ENCODE measurements around the gene FAM83C.

FAM83C gene

DNA sequence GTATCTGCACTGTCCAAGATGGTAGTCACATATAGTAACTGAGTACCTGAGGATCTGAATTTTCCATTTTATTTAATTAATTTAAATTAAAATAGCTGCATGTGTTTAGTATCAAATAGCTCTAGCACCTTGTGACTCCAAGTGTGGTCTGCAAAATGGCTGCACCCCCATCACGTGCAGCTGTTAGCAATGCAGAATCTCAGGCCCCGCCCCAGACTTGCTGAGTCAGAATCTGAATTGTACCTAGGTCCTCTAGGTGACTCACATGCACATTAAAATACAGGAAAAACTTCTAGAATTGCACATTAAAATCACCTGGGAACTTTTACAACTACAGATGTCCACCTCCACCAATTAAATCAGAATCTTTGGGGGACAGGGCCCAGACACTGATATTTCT lies 19.2 kb upstream of the FAM83C start:
- peak; percentile 18 for DNase-seq (ENCODE audit: low read depth)
- no peak overlapping the region for H3K4me3 ChIP-seq (ENCODE audit: low read depth, low read length)
- TF ChIP-seq, protein P1, sequence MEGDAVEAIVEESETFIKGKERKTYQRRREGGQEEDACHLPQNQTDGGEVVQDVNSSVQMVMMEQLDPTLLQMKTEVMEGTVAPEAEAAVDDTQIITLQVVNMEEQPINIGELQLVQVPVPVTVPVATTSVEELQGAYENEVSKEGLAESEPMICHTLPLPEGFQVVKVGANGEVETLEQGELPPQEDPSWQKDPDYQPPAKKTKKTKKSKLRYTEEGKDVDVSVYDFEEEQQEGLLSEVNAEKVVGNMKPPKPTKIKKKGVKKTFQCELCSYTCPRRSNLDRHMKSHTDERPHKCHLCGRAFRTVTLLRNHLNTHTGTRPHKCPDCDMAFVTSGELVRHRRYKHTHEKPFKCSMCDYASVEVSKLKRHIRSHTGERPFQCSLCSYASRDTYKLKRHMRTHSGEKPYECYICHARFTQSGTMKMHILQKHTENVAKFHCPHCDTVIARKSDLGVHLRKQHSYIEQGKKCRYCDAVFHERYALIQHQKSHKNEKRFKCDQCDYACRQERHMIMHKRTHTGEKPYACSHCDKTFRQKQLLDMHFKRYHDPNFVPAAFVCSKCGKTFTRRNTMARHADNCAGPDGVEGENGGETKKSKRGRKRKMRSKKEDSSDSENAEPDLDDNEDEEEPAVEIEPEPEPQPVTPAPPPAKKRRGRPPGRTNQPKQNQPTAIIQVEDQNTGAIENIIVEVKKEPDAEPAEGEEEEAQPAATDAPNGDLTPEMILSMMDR (IDR thresholded peaks at IDR 0.05; ENCODE audit: low read depth, low read length, missing control alignments) = no peak

DNA sequence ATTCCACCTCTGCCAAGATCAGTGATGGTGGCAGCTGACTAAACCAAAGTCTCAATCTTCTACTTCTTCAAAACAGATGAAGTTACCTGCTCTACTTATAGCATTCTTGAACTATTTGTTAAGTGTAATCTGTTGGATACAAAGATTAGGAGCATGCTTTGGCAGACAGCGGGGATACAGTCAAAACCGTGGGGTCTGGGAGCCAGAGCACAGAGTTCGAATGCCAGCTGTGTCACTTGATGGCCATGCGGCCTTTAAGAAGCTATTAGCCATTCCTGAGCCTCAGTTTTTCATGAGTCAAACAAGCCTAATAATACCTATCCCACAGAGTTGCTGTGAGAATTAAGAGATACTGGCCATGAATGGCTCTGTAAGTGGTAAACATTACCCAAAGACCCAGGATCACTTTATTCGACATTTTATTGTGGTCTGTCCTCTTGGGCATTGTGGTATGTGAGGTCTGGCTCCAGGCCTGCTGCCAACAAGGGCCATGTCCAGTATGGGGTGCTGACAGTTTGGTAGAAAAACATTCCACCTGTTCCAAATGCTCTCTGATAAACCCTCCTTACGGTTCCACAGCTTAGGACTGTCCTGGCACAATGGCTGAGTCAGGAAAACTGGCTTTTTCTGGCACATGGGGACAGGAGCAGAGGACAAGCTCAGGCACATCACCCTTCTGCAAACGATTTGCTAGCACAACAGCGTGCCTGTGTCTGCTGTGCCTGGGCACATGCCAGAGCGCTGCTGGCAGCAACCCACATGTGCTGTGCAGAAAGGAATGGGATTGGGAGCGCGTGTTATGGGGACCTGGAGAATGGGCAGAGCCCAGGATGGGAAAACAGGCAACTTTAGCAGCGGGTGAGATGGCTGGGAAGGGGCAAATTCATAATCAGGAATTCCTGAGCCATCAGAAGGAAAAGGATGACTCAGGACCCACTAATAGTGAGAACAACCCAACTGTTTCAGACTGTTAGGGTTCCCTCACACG lies 15.7 kb upstream of the FAM83C start:
- no peak for DNase-seq (ENCODE audit: low read depth)
- H3K4me3 ChIP-seq (ENCODE audit: low read depth, low read length) = no peak overlapping the region
- TF ChIP-seq, protein P1 (IDR thresholded peaks at IDR 0.05; ENCODE audit: low read depth, low read length, missing control alignments) = no peak

DNA sequence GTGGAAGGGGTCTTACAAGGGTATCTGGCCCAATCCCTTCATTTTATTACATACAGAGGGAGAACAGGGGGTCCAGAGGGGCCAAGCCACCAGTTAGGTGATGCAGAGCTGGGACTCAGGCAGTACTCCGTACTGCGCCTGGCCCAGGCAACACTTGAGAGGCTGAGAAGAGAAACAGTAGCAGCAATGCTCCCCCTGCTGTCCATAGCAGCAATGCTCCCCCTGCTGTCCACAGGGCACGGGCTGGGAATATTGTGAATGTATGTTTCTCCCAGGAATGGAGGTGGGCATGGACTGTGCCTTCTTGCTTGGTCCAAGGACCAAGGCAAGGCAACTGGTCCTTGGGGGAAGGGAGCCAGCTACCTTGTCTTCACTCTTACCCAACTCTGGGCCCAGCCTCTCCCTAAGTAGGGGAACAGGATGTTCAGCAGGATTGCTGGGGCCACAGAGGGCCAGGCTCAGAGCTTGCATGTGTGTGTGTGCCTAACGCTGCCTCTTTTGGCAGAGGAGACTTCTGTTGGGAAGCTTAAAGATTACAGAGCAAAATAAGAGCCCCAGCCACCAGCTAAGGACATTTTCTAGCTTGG lies 14.8 kb upstream of the FAM83C start:
- no peak overlapping the region for H3K4me3 ChIP-seq (ENCODE audit: low read depth, low read length)
- no peak for DNase-seq (ENCODE audit: low read depth)
- TF ChIP-seq, protein P1 (IDR thresholded peaks at IDR 0.05; ENCODE audit: low read depth, low read length, missing control alignments) = peak; percentile 66

DNA sequence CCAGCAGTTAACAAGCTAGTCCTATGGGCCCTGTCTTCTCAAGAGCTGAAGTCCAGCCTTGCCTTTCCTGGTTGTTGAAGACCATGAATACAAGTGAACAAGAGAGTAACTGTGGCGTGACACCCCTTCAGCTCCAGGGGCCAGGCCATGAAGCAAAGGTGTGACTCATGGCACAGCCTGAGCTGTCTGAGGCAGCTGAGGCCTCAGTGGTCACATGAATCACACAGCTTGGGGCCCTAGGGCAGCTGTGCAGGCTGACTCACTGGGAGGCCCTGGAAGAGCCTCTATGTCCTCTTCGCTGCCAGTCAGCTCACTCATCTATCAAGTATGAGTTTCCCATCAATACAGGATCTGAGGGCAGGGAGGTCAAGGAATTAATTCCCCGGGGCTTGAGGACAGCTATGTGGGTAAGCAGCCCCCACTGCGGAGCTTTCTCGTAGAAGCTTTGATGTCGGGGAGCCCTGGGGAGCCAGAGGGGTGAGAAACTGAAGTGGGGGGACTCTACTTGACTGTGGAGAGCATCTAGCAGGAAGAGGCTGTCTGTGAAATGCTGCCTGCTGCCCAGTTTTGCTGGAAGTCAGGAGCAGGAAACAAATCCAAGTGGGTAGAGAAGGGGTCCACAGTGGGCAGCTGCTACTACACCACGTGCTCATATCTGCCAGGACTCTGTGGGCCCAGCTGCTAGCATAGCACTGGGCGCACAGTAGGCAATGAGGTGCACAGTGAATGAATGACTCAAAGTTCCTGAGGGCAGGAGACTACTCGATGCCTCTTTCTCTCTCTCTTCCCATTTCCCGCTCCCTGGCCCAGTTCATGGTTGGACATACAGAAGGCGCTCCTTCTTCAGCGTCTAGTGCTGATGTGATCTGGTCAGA lies 13.7 kb upstream of the FAM83C start:
- no peak for DNase-seq (ENCODE audit: low read depth)
- H3K4me3 ChIP-seq (ENCODE audit: low read depth, low read length) = no peak overlapping the region
- TF ChIP-seq, protein P1 (IDR thresholded peaks at IDR 0.05; ENCODE audit: low read depth, low read length, missing control alignments) = no peak

DNA sequence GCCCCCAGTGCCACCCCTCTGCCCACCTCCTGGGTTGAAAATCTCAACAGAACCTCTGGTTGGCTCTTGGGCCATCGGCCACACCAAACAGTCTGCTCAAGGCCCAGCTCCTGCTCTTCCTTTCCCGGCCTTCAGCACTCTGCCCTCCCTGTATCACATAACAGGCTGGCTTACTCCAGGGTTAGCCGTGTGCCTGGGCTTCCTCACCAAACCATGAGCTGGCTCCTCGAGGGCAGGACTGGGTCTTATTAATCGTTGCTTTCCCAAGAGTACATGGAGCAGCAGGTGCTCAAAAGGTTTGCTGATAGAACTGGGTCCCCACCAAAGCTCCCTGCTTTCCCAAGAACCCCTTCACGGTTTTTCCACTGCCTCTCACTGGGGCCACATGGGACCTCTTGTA lies 12.7 kb upstream of the FAM83C start:
- TF ChIP-seq, protein P1 (IDR thresholded peaks at IDR 0.05; ENCODE audit: low read depth, low read length, missing control alignments) = no peak
- H3K4me3 ChIP-seq (ENCODE audit: low read depth, low read length) = no peak overlapping the region
- DNase-seq (ENCODE audit: low read depth) = no peak

DNA sequence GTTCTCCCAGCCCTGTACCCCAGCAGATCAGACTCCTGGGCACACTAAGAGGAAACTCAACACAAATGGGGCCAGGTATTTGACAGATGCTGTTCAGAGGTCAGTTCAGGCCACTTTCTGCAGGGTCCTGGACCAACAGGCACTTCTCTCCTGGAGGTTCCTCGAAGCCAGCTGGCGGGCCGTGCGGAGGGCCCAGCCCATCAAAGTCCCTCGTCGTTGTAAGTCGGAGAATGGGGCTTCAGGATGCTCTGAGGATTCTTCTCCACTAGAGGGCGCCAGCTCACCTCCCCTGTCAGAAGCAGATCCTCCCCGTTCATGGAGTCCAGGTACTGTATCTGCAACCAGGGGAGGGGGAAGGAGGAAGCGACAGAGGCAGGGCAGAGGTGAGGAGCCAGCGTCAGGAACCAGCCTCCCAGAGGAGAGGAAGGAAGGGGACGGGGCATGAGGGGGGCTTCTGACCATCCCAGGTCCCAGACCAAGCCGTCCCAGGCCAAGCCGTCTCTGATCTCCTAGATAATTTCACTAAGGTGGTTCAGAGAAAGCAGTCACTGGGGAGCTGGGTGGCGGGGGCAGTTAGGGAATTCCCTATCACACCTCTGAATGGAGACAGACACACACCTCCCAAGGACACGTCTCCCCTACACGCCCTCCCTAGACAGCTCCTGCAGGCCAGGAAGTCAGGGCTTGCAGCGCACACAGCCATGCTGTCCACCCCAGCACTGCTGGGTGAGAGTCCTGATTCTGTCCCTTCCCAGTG lies 11.7 kb upstream of the FAM83C start:
- H3K4me3 ChIP-seq (ENCODE audit: low read depth, low read length) = no peak overlapping the region
- DNase-seq (ENCODE audit: low read depth) = peak; percentile 70
- TF ChIP-seq, protein P1 (IDR thresholded peaks at IDR 0.05; ENCODE audit: low read depth, low read length, missing control alignments) = peak; percentile 92
